Panc1 (cell line): ENCODE measurements around the gene NCLN. TPM values are rescaled to one million over a fixed set of nuclear protein-coding genes. Genes with fewer than 3 reads are reported as not detected.
A peak's percentile ranks its signal among the peaks of the same experiment; 100 is the strongest.

Experiments used
- ATAC-seq: fragments of 200-7000 bp; cut with Tn5 transposase; 2 replicates; pipeline ENCODE4 v1.9.1; 2020; ENCODE audit warnings: mild to moderate bottlenecking, moderate library complexity
- BruUV-seq: library from RNA; stranded (reverse); fragments of 400-500 nt; replicated peaks from 2 replicates; lab custom pipeline; 2021; lab: Mats Ljungman, UMichigan
- CTCF ChIA-PET: fragments of 300-600 bp; sonication (Branson Sonifier 250); formaldehyde crosslinking; loops from one replicate; lab custom pipeline; 2022; ENCODE audit warnings: antibody characterized with exemption; lab: Charles Lee
- POLR2A ChIA-PET: fragments of 300-600 bp; sonication (Branson Sonifier 250); formaldehyde crosslinking; loops from one replicate; lab custom pipeline; 2022; ENCODE audit warnings: antibody characterized with exemption; lab: Charles Lee
- DNase-seq: peaks from one replicate; pipeline ENCODE4 v3.0.0-alpha.2; 2010; ENCODE audit warnings: low read depth, low spot score
- H3K27ac ChIP-seq: 2 replicates; pipeline ENCODE4 v1.5.1; 2011; ENCODE audit warnings: mild to moderate bottlenecking, low read length, inconsistent platforms
- H3K27me3 ChIP-seq: fragments of 200-500 bp; sonication (Bioruptor generic); 2 replicates; pipeline ENCODE4 v1.6.0; 2014; ENCODE audit warnings: low read length, inconsistent platforms; ENCODE audit not compliant: control insufficient read depth, insufficient read depth
- H3K36me3 ChIP-seq: fragments of 200-500 bp; sonication (Bioruptor generic); 2 replicates; pipeline ENCODE4 v1.5.1; 2014; ENCODE audit warnings: inconsistent platforms, mild to moderate bottlenecking, low read length, moderate library complexity; ENCODE audit not compliant: control insufficient read depth, insufficient read depth
- H3K4me1 ChIP-seq: 2 replicates; pipeline ENCODE4 v1.5.1; 2011; ENCODE audit warnings: inconsistent platforms, mild to moderate bottlenecking, low read length, moderate library complexity; ENCODE audit not compliant: control insufficient read depth, insufficient read depth
- H3K4me3 ChIP-seq, 2 experiments: 2 replicates each; pipeline ENCODE4 v1.5.1; 2011 to 2012; ENCODE audit warnings: low read depth in 2 of 2, low read length in 2 of 2, mild to moderate bottlenecking in 2 of 2, inconsistent platforms in 1 of 2, moderate library complexity in 1 of 2
- H3K9me3 ChIP-seq: fragments of 200-500 bp; sonication (Bioruptor generic); 2 replicates; pipeline ENCODE4 v1.5.1; 2014; ENCODE audit warnings: low read depth, mild to moderate bottlenecking, inconsistent platforms, low read length, moderate library complexity; ENCODE audit not compliant: control insufficient read depth, insufficient read depth
- CTCF ChIP-seq: fragments of 450-650 bp; IDR thresholded peaks from 2 replicates; pipeline ENCODE4 v1.5.1; 2017; ENCODE audit warnings: mild to moderate bottlenecking
- POLR2AphosphoS5 ChIP-seq: IDR thresholded peaks from 2 replicates; pipeline ENCODE4 v1.6.1; 2012; ENCODE audit warnings: mild to moderate bottlenecking, low read depth, low read length, moderate library complexity
- REST ChIP-seq, 2 experiments: IDR thresholded peaks; 2 replicates each; pipeline ENCODE4 v1.6.1; 2011 to 2012; ENCODE audit warnings: low read depth in 2 of 2, control low read depth in 1 of 2, low read length in 1 of 2, mild to moderate bottlenecking in 1 of 2, moderate library complexity in 1 of 2; ENCODE audit not compliant: insufficient read depth in 1 of 2
- SIN3A ChIP-seq: IDR thresholded peaks from 2 replicates; pipeline ENCODE4 v1.6.1; 2012; ENCODE audit warnings: low read depth, mild to moderate bottlenecking, low read length, moderate library complexity, borderline replicate concordance; ENCODE audit not compliant: insufficient read depth
- TCF7L2 ChIP-seq: IDR thresholded peaks from 2 replicates; pipeline ENCODE4 v1.6.1; 2011; ENCODE audit warnings: mild to moderate bottlenecking, low read depth, low read length, inconsistent platforms
- in situ Hi-C: cut with HindIII; loops from 2 replicates; pipeline ENCODE4 v1.10.0; 2016; ENCODE audit warnings: low sequenced_read_pairs, low pct_unique_long_range_greater_than_20kb
- intact Hi-C: fragments of 100-400 bp; cut with micrococcal nuclease; formaldehyde crosslinking; loops from one replicate; pipeline ENCODE4 v1.10.0; 2022; ENCODE audit not compliant: unreplicated experiment
- total RNA-seq: library from RNA; stranded (reverse); gene quantifications from one replicate; pipeline ENCODE4 v1.2.1, GENCODE V29; 2021; ENCODE audit not compliant: unreplicated experiment

The NCLN gene
- total RNA-seq, 1 experiment from 2014 or later = 132 TPM

- DNase-seq (no peak), ATAC-seq (no peak)
- no peaks in the 10 kb centered on the region for H3K4me1 ChIP-seq
- H3K27me3 ChIP-seq = no peaks in the 10 kb centered on the region
- H3K27ac ChIP-seq = no peak overlapping the region
- TF ChIP-seq POLR2AphosphoS5 (no peak), TCF7L2 (no peak), CTCF (no peak)
- H3K4me3 ChIP-seq = no peak overlapping the region
- TSS peak; percentile 54 for BruUV-seq
- ChIA-PET CTCF (no interaction called here), POLR2A (no interaction called here)
- intact Hi-C loops = no loop called here
- in situ Hi-C loops = no loop called here
- H3K36me3 ChIP-seq = no peaks in the 10 kb centered on the region
- H3K9me3 ChIP-seq = no peaks in the 10 kb centered on the region
Measured at GRCh38 chr19:3193256-3194105, 7.8 kb downstream of the NCLN start.

- in situ Hi-C loops = no loop called here
- no peaks in the 10 kb centered on the region for H3K9me3 ChIP-seq
- no peaks in the 10 kb centered on the region for H3K27me3 ChIP-seq
- TF ChIP-seq SIN3A (no peak), REST (IDR thresholded peaks at IDR 0.05; ENCODE audit: insufficient read depth in 1 of 2, low read depth in 2 of 2, low read length in 1 of 2) (no peak), CTCF (no peak), TCF7L2 (no peak), POLR2AphosphoS5 (no peak)
- intact Hi-C loops = no loop called here
- no peaks in the 10 kb centered on the region for H3K4me1 ChIP-seq
- ATAC-seq (no peak), DNase-seq (no peak)
- CTCF ChIA-PET = no interaction called here
- BruUV-seq = no TSS peak
- H3K27ac ChIP-seq = no peak overlapping the region
- no peaks in the 10 kb centered on the region for H3K36me3 ChIP-seq
- no peak overlapping the region for H3K4me3 ChIP-seq
- POLR2A ChIA-PET = no interaction called here
Measured at GRCh38 chr19:3194106-3195087, 8.7 kb downstream of the NCLN start.
